ENCODE measurements around the gene SLC38A7. TPM values are rescaled to one million over a fixed set of nuclear protein-coding genes. Genes with fewer than 3 reads are reported as not detected.

Gene SLC38A7
- total RNA-seq, 1 experiment from 2014 or later, result 21.3 TPM

DNA sequence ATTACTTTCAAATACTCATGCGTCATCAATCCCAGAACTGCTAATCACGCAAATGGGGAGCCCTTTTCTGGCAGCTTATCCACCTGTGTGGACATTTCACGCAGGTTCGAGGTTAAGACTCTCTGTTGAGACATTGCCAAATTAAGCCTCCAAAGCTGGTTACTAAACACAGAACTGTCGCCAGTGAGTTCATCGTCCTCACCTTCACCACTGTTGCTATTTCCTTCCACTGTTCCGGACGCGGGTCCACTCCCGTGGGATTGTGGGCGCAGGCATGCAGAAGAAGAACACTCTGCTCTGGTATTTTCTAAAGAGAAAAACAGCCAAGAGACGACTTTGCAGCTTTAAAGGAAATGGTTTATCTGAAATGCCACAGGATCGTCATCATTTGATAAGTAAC lies 33.4 kb upstream of the SLC38A7 start:
- H3K27ac ChIP-seq (ENCODE audit: low read depth, low read length, poor library complexity, severe bottlenecking), result no peak overlapping the region
- no peak for TF ChIP-seq EZH2 (IDR thresholded peaks at IDR 0.05; ENCODE audit: borderline replicate concordance, low read depth, low read length, poor library complexity, severe bottlenecking)
- no peak for TF ChIP-seq CTCF (conservative IDR thresholded peaks at IDR 0.05; ENCODE audit: low read depth, low read length)
- ChIA-PET POLR2A (ENCODE audit: low non-redundant PET) (no interaction called here), CTCF (no interaction called here)
- no peak overlapping the region for H3K4me3 ChIP-seq (ENCODE audit: low read depth, low read length, poor library complexity, severe bottlenecking)
- intact Hi-C loops (cut with micrococcal nuclease; ENCODE audit: unreplicated experiment), result no loop called here
- no peaks in the 10 kb centered on the region for H3K27me3 ChIP-seq (replicated peaks; ENCODE audit: insufficient read depth, low read depth, low read length, poor library complexity)
- H3K9me3 ChIP-seq (ENCODE audit: low read depth, low read length, poor library complexity, severe bottlenecking), result no peaks in the 10 kb centered on the region
- peaks cover 55% of the 10 kb centered on the region for H3K36me3 ChIP-seq (ENCODE audit: insufficient read depth, low read length, poor library complexity, severe bottlenecking)
- BruUV-seq (replicated peaks), result no TSS peak
- no peak for DNase-seq (ENCODE audit: low spot score)
- no peaks in the 10 kb centered on the region for H3K4me1 ChIP-seq (ENCODE audit: insufficient read depth, low read length, poor library complexity, severe bottlenecking)

- Histone ChIP-seq H3K36me3 (ENCODE audit: insufficient read depth, low read length, poor library complexity, severe bottlenecking) (peaks cover 48% of the 10 kb centered on the region), H3K4me3 (ENCODE audit: low read depth, low read length, poor library complexity, severe bottlenecking) (no peak overlapping the region), H3K27me3 (replicated peaks; ENCODE audit: insufficient read depth, low read depth, low read length, poor library complexity) (no peaks in the 10 kb centered on the region), H3K27ac (ENCODE audit: low read depth, low read length, poor library complexity, severe bottlenecking) (no peak overlapping the region), H3K4me1 (ENCODE audit: insufficient read depth, low read length, poor library complexity, severe bottlenecking) (no peaks in the 10 kb centered on the region), H3K9me3 (ENCODE audit: low read depth, low read length, poor library complexity, severe bottlenecking) (no peaks in the 10 kb centered on the region)
- no TSS peak for BruUV-seq (replicated peaks)
- ChIA-PET POLR2A (ENCODE audit: low non-redundant PET) (no interaction called here), CTCF (no interaction called here)
- TF ChIP-seq CTCF (conservative IDR thresholded peaks at IDR 0.05; ENCODE audit: low read depth, low read length) (no peak), EZH2 (IDR thresholded peaks at IDR 0.05; ENCODE audit: borderline replicate concordance, low read depth, low read length, poor library complexity, severe bottlenecking) (no peak)
- DNase-seq (ENCODE audit: low spot score), result no peak
- intact Hi-C loops (cut with micrococcal nuclease; ENCODE audit: unreplicated experiment), result no loop called here
These were observed 31.9 kb upstream of the SLC38A7 start for GRCh38 chr16:58716468-58716867.

GRCh38 chr16:58713742-58714141 lies 29.2 kb upstream of the SLC38A7 start:
- no peaks in the 10 kb centered on the region for H3K27me3 ChIP-seq (replicated peaks; ENCODE audit: insufficient read depth, low read depth, low read length, poor library complexity)
- TF ChIP-seq EZH2 (IDR thresholded peaks at IDR 0.05; ENCODE audit: borderline replicate concordance, low read depth, low read length, poor library complexity, severe bottlenecking), result no peak
- TF ChIP-seq CTCF (conservative IDR thresholded peaks at IDR 0.05; ENCODE audit: low read depth, low read length), result no peak
- no peak for DNase-seq (ENCODE audit: low spot score)
- no peak overlapping the region for H3K27ac ChIP-seq (ENCODE audit: low read depth, low read length, poor library complexity, severe bottlenecking)
- ChIA-PET POLR2A (ENCODE audit: low non-redundant PET) (no interaction called here), CTCF (no interaction called here)
- no peaks in the 10 kb centered on the region for H3K4me1 ChIP-seq (ENCODE audit: insufficient read depth, low read length, poor library complexity, severe bottlenecking)
- peaks cover 30% of the 10 kb centered on the region for H3K36me3 ChIP-seq (ENCODE audit: insufficient read depth, low read length, poor library complexity, severe bottlenecking)
- intact Hi-C loops (cut with micrococcal nuclease; ENCODE audit: unreplicated experiment), result no loop called here
- no peaks in the 10 kb centered on the region for H3K9me3 ChIP-seq (ENCODE audit: low read depth, low read length, poor library complexity, severe bottlenecking)
- BruUV-seq (replicated peaks), result no TSS peak
- H3K4me3 ChIP-seq (ENCODE audit: low read depth, low read length, poor library complexity, severe bottlenecking), result no peak overlapping the region
